SK-N-SH (cell line): Measurements from ENCODE around the gene PORCN.

Experiments used
- CTCF ChIP-seq: fragments of 200-600 bp; sonication (generic); IDR thresholded peaks from 2 replicates; pipeline ENCODE4 v1.6.1; 2017; ENCODE audit warnings: antibody characterized with exemption, mild to moderate bottlenecking, moderate library complexity
- ELF1 ChIP-seq: IDR thresholded peaks from 2 replicates; pipeline ENCODE4 v1.4.0; 2012
- EP300 ChIP-seq, 2 experiments: IDR thresholded peaks; 2 replicates each; pipeline versions ENCODE4 v1.4.0 to v1.6.1; 2012; ENCODE audit warnings: borderline replicate concordance in 1 of 2, low read depth in 1 of 2, low read length in 1 of 2
- GABPA ChIP-seq: IDR thresholded peaks from 2 replicates; pipeline ENCODE4 v1.4.0; 2012; ENCODE audit warnings: low read depth, mild to moderate bottlenecking
- GATA2 ChIP-seq: sonication (generic); formaldehyde crosslinking; IDR thresholded peaks from 2 replicates; pipeline ENCODE4 v1.5.0; 2020; ENCODE audit warnings: mild to moderate bottlenecking, missing genetic modification reagents
- PBX3 ChIP-seq: IDR thresholded peaks from 2 replicates; pipeline ENCODE4; 2012
- POLR2AphosphoS5 ChIP-seq: IDR thresholded peaks from 2 replicates; pipeline ENCODE4 v1.6.1; 2012; ENCODE audit warnings: low read depth, low read length
- RCOR1 ChIP-seq: fragments of 150-350 bp; IDR thresholded peaks from 2 replicates; pipeline ENCODE4 v1.6.1; 2017; ENCODE audit warnings: antibody characterized with exemption, low read length
- YY1 ChIP-seq: IDR thresholded peaks from 2 replicates; pipeline ENCODE4 v1.4.0; 2012; ENCODE audit warnings: low read depth, mild to moderate bottlenecking

- no peak for TF ChIP-seq RCOR1
- TF ChIP-seq GABPA: no peak
- no peak for TF ChIP-seq CTCF
- no peak for TF ChIP-seq GATA2 (CRISPR knock-in tag)
- TF ChIP-seq POLR2AphosphoS5: no peak
- TF ChIP-seq EP300 (IDR thresholded peaks at IDR 0.05; ENCODE audit: borderline replicate concordance in 1 of 2, low read depth in 1 of 2, low read length in 1 of 2): no peak
- TF ChIP-seq ELF1: no peak
- TF ChIP-seq PBX3: no peak
- no peak for TF ChIP-seq YY1
These were observed 14.9 kb downstream of the PORCN start for GRCh38 chrX:48523682-48524081.
